ENCODE results near the gene DCDC2C. TPM values are rescaled to one million over a fixed set of nuclear protein-coding genes. Genes with fewer than 3 reads are reported as not detected.
"Not testable (repeated sequence)": the region's sequence is repeated elsewhere in the genome, so short reads cannot be mapped to it uniquely, and the experiment has no call there.

The DCDC2C gene
- polyA plus RNA-seq, 4 donors = 0.32 to 2.6 (median 0.99) TPM

GRCh38 chr2:3814706-3815245 lies 111.4 kb downstream of the DCDC2C start:
- no peak for DNase-seq (ENCODE audit: low read depth in 4 of 4, low spot score in 3 of 4)

GRCh38 chr2:3817144-3817543 lies 113.8 kb downstream of the DCDC2C start:
- not testable (repeated sequence) for DNase-seq (ENCODE audit: low read depth in 4 of 4, low spot score in 3 of 4)

GRCh38 chr2:3823748-3824147 lies 120.4 kb downstream of the DCDC2C start:
- no peak for DNase-seq (ENCODE audit: low read depth in 4 of 4, low spot score in 3 of 4)

DNA sequence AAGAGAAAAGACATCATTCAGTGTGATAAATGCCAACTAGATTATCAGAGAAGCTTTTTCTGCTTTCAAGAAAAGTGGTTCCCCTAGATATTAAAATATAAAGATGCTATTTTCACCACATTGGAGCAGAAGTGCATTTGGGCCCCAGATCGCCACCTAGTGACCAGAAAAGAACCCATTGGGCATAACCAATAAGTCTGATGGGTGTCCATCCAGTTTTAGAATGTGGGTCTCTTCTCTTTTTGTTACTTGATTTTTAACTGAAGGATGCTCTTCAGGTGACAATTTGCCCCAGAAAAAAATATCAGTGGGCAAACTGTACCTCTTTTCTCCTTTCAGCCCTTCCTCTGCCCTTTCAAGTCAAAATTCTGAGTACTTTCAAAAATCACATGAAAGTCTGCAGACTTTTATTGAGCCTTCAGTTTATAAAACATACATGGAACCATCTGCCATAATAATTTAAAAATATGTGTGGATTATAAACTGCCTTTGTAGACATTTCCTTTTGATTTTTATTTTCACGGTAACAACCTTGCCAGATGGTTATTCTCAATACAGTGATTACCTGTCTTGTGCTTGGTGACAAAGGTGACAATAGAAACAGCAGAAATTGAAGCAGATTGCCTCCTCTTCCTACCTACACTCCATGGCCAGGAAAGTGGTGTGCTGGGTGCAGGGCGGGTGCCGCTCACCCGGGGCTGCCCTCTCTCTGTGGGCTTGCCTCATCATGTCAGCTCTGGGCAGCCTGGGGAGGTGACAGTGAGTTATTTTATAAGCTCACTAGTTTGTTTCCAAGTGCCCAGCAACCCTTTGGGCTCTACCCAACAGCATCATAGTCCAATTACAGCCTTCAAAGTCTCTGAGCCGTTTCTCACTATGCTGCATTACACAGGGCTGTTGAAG lies 124.5 kb downstream of the DCDC2C start:
- DNase-seq (ENCODE audit: low read depth in 4 of 4, low spot score in 3 of 4) = no peak

GRCh38 chr2:3830796-3831195 lies 127.4 kb downstream of the DCDC2C start:
- DNase-seq (ENCODE audit: low read depth in 4 of 4, low spot score in 3 of 4) = no peak

GRCh38 chr2:3837086-3837485 lies 133.7 kb downstream of the DCDC2C start:
- DNase-seq (ENCODE audit: low read depth in 4 of 4, low spot score in 3 of 4) = no peak

DNA sequence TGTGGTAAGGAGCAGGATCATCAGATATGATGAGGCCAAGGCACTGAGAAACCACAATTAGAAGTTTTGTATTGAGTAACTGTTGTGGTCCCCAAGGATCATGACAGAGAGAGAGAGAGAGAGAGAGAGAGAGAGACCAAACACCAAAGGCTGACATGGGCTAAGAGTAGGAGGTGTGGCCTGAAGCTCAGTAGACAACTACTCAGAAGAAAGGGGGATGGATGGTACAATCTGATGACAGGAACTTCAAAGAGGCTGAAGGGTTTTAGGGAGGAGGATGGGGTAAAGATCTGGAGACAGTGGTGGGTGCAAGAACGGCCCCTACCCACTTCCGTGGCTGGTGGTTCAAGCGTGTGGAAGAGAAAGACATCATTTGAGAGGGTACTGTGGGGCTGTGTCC lies 135.0 kb downstream of the DCDC2C start:
- DNase-seq (ENCODE audit: low read depth in 4 of 4, low spot score in 3 of 4) = no peak

DNA sequence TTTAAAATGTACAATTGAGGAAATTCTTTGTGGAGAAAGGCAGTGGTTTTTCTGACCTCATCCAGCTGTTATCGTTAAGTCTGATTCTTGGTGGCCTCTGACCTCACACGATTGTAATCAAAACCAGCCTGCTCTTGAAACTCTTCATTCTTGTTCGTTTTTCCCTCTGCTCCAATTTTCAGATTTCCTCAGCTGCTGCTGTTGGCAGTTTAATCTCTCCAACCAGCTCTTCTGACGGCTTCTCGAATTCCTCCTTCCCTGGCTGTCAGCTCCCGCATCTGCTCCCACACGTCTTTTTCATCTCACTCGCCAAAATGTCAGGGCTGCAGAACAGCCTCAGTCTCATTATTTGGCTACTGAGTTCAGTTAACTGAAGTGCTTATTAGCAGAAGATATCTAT lies 136.1 kb downstream of the DCDC2C start:
- no peak for DNase-seq (ENCODE audit: low read depth in 4 of 4, low spot score in 3 of 4)

GRCh38 chr2:3840611-3841155 lies 137.3 kb downstream of the DCDC2C start:
- no peak for DNase-seq (ENCODE audit: low read depth in 4 of 4, low spot score in 3 of 4)

- no peak for DNase-seq (ENCODE audit: low read depth in 4 of 4, low spot score in 3 of 4)
These were observed 144.2 kb downstream of the DCDC2C start for GRCh38 chr2:3847397-3848052.

GRCh38 chr2:3848776-3849175 lies 145.4 kb downstream of the DCDC2C start:
- no peak for DNase-seq (ENCODE audit: low read depth in 4 of 4, low spot score in 3 of 4)

- no peak for DNase-seq (ENCODE audit: low read depth in 4 of 4, low spot score in 3 of 4)
These were observed 145.8 kb downstream of the DCDC2C start for GRCh38 chr2:3849213-3849612.

DNA sequence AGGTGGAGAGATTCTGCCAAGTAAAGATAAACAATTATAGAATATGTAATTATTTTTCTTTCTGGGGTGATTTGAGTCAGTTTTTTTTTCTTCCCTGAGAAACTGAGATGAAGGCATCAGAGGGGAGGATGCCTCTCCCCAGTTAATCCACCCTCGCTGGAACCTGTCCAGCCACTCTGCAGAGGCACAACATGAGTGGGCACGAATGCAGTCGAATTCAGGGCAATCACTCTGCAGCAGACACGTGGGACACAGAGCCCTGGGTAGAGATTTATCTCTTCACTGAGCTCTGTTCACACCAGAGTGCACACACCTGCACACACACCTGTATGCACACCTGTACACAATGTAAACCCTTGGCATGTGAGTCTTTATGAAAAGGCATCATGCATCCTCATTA lies 154.2 kb downstream of the DCDC2C start:
- no peak for DNase-seq (ENCODE audit: low read depth in 4 of 4, low spot score in 3 of 4)

- no peak for DNase-seq (ENCODE audit: low read depth in 4 of 4, low spot score in 3 of 4)
These were observed 161.8 kb downstream of the DCDC2C start for GRCh38 chr2:3864943-3865865.

- no peak for DNase-seq (ENCODE audit: low read depth in 4 of 4, low spot score in 3 of 4)
These were observed 164.1 kb downstream of the DCDC2C start for GRCh38 chr2:3867469-3867868.

GRCh38 chr2:3868012-3868805 lies 164.8 kb downstream of the DCDC2C start:
- no peak for DNase-seq (ENCODE audit: low read depth in 4 of 4, low spot score in 3 of 4)

- no peak for DNase-seq (ENCODE audit: low read depth in 4 of 4, low spot score in 3 of 4)
These were observed 166.8 kb downstream of the DCDC2C start for GRCh38 chr2:3870222-3870621.

GRCh38 chr2:3871002-3871401 lies 167.6 kb downstream of the DCDC2C start:
- DNase-seq (ENCODE audit: low read depth in 4 of 4, low spot score in 3 of 4) = no peak

- no peak for DNase-seq (ENCODE audit: low read depth in 4 of 4, low spot score in 3 of 4)
These were observed 169.1 kb downstream of the DCDC2C start for GRCh38 chr2:3872451-3872850.

- no peak for DNase-seq (ENCODE audit: low read depth in 4 of 4, low spot score in 3 of 4)
These were observed 170.5 kb downstream of the DCDC2C start for GRCh38 chr2:3873899-3874298.

Measured in left renal pelvis (tissue), 4 donors.